WTC11 (cell line): Measurements from ENCODE around the gene PDZK1IP1. TPM values are rescaled to one million over a fixed set of nuclear protein-coding genes. Genes with fewer than 3 reads are reported as not detected.

ENCODE experiments used
- ATAC-seq: fragments of 200-7000 bp; cut with Tn5 transposase; 2 replicates; pipeline ENCODE4 v1.10.0; 2021; ENCODE audit warnings: mild to moderate bottlenecking, moderate library complexity
- CTCF ChIA-PET: fragments of 300-600 bp; sonication (Branson Sonifier 250); formaldehyde crosslinking; loops from one replicate; lab custom pipeline; 2021; ENCODE audit warnings: antibody characterized with exemption; lab: Charles Lee
- POLR2A ChIA-PET: fragments of 350-600 bp; sonication (Branson Sonifier 250); formaldehyde crosslinking; loops from one replicate; lab custom pipeline; 2021; ENCODE audit warnings: antibody characterized with exemption; lab: Charles Lee
- DNase-seq: peaks from one replicate; pipeline ENCODE4 v3.0.0; 2021; ENCODE audit warnings: low spot score
- H3K27ac Mint-ChIP-seq: 2 replicates; pipeline ENCODE4 v1.8.0; 2021; ENCODE audit warnings: mixed read lengths
- H3K27me3 Mint-ChIP-seq: 2 replicates; pipeline ENCODE4 v1.8.0; 2021; ENCODE audit warnings: low read depth, mild to moderate bottlenecking, moderate library complexity, mixed read lengths
- H3K36me3 Mint-ChIP-seq: 2 replicates; pipeline ENCODE4 v1.8.0; 2021; ENCODE audit warnings: mixed read lengths
- H3K4me1 Mint-ChIP-seq: 2 replicates; pipeline ENCODE4 v1.8.0; 2022; ENCODE audit warnings: mixed read lengths
- H3K4me3 Mint-ChIP-seq: 2 replicates; pipeline ENCODE4 v1.8.0; 2021; ENCODE audit warnings: mild to moderate bottlenecking, moderate library complexity, mixed read lengths
- H3K9me3 Mint-ChIP-seq: 2 replicates; pipeline ENCODE4 v1.8.0; 2021; ENCODE audit warnings: mixed read lengths
- CBFB ChIP-seq: sonication (generic); formaldehyde crosslinking; IDR thresholded peaks from 2 replicates; pipeline ENCODE4 v1.8.1; 2022; ENCODE audit warnings: mild to moderate bottlenecking, low read depth, missing genetic modification reagents
- CREB1 ChIP-seq: sonication (generic); formaldehyde crosslinking; IDR thresholded peaks from 2 replicates; pipeline ENCODE4 v1.8.0; 2023; ENCODE audit warnings: mild to moderate bottlenecking, missing genetic modification reagents
- ELF4 ChIP-seq: sonication (generic); formaldehyde crosslinking; IDR thresholded peaks from 2 replicates; pipeline ENCODE4 v1.8.1; 2022; ENCODE audit warnings: low read depth, mild to moderate bottlenecking, moderate library complexity, missing genetic modification reagents
- FOXK1 ChIP-seq: sonication (generic); formaldehyde crosslinking; IDR thresholded peaks from 2 replicates; pipeline ENCODE4 v1.8.0; 2022; ENCODE audit warnings: mild to moderate bottlenecking, moderate library complexity, missing genetic modification reagents
- GRHL2 ChIP-seq: fragments of 250-450 bp; sonication (Bioruptor Pico); IDR thresholded peaks from 2 replicates; pipeline ENCODE4 v1.8.0; 2022; ENCODE audit warnings: mild to moderate bottlenecking, moderate library complexity; ENCODE audit not compliant: insufficient replicate concordance, severe bottlenecking
- JUN ChIP-seq: sonication (generic); formaldehyde crosslinking; IDR thresholded peaks from 2 replicates; pipeline ENCODE4 v1.8.0; 2023; ENCODE audit warnings: mild to moderate bottlenecking, missing genetic modification reagents
- MAX ChIP-seq: sonication (generic); formaldehyde crosslinking; IDR thresholded peaks from 2 replicates; pipeline ENCODE4 v1.8.0; 2022; ENCODE audit warnings: mild to moderate bottlenecking, missing genetic modification reagents
- OVOL2 ChIP-seq: fragments of 250-450 bp; sonication (Bioruptor Pico); IDR thresholded peaks from 2 replicates; pipeline ENCODE4 v1.9.0; 2021; ENCODE audit warnings: mild to moderate bottlenecking, borderline replicate concordance
- SMAD4 ChIP-seq: sonication (generic); formaldehyde crosslinking; IDR thresholded peaks from 2 replicates; pipeline ENCODE4 v1.8.0; 2022; ENCODE audit warnings: mild to moderate bottlenecking, missing genetic modification reagents
- ZNF121 ChIP-seq: sonication (generic); formaldehyde crosslinking; IDR thresholded peaks from 2 replicates; pipeline ENCODE4 v1.8.0; 2023; ENCODE audit warnings: missing genetic modification reagents
- ZNF263 ChIP-seq: sonication (generic); formaldehyde crosslinking; IDR thresholded peaks from 2 replicates; pipeline ENCODE4 v1.8.1; 2022; ENCODE audit warnings: low read depth, mild to moderate bottlenecking, moderate library complexity, missing genetic modification reagents
- ZNF317 ChIP-seq: sonication (generic); formaldehyde crosslinking; IDR thresholded peaks from 2 replicates; pipeline ENCODE4 v1.8.1; 2023; ENCODE audit warnings: low read depth, mild to moderate bottlenecking, moderate library complexity, missing genetic modification reagents, borderline replicate concordance
- total RNA-seq: library from RNA; stranded (reverse); gene quantifications from 3 replicates; pipeline ENCODE4 v1.2.3, GENCODE V29; 2021
- TF ChIP-seq, protein P1 (sequence below): fragments of 250-450 bp; sonication (Bioruptor Pico); IDR thresholded peaks from 2 replicates; pipeline ENCODE4 v1.9.0; 2021; ENCODE audit warnings: mild to moderate bottlenecking, borderline replicate concordance
- TF ChIP-seq, protein P2 (sequence below): sonication (generic); formaldehyde crosslinking; IDR thresholded peaks from 2 replicates; pipeline ENCODE4 v1.8.1; 2023; ENCODE audit warnings: mild to moderate bottlenecking, moderate library complexity, missing genetic modification reagents
- TF ChIP-seq, protein P3 (sequence below): sonication (generic); formaldehyde crosslinking; IDR thresholded peaks from 2 replicates; pipeline ENCODE4 v1.8.1; 2022; ENCODE audit warnings: low read depth, mild to moderate bottlenecking, moderate library complexity, missing genetic modification reagents, borderline replicate concordance

PDZK1IP1 gene
- total RNA-seq, 1 experiment from 2014 or later, result not detected

- Mint-ChIP-seq H3K27me3 (peaks cover 40% of the 10 kb centered on the region), H3K4me3 (no peak overlapping the region), H3K4me1 (peaks cover 37% of the 10 kb centered on the region), H3K9me3 (no peaks in the 10 kb centered on the region), H3K36me3 (no peaks in the 10 kb centered on the region), H3K27ac (no peak overlapping the region)
- no peak for ATAC-seq
- DNase-seq, result no peak
- ChIA-PET POLR2A (interaction anchor here (0.6 to 1.7 kb wide), 2 partner anchors 13 to 159 kb away, joined by 4 to 6 read pairs; no protein-coding TSS in a partner anchor), CTCF (interaction anchor here (1.1 to 7.3 kb wide), 19 partner anchors 8 to 785 kb away, joined by 3 to 152 read pairs (median 11); partner anchors contain the start of genes STIL and TAL1)
- TF ChIP-seq, protein P1, sequence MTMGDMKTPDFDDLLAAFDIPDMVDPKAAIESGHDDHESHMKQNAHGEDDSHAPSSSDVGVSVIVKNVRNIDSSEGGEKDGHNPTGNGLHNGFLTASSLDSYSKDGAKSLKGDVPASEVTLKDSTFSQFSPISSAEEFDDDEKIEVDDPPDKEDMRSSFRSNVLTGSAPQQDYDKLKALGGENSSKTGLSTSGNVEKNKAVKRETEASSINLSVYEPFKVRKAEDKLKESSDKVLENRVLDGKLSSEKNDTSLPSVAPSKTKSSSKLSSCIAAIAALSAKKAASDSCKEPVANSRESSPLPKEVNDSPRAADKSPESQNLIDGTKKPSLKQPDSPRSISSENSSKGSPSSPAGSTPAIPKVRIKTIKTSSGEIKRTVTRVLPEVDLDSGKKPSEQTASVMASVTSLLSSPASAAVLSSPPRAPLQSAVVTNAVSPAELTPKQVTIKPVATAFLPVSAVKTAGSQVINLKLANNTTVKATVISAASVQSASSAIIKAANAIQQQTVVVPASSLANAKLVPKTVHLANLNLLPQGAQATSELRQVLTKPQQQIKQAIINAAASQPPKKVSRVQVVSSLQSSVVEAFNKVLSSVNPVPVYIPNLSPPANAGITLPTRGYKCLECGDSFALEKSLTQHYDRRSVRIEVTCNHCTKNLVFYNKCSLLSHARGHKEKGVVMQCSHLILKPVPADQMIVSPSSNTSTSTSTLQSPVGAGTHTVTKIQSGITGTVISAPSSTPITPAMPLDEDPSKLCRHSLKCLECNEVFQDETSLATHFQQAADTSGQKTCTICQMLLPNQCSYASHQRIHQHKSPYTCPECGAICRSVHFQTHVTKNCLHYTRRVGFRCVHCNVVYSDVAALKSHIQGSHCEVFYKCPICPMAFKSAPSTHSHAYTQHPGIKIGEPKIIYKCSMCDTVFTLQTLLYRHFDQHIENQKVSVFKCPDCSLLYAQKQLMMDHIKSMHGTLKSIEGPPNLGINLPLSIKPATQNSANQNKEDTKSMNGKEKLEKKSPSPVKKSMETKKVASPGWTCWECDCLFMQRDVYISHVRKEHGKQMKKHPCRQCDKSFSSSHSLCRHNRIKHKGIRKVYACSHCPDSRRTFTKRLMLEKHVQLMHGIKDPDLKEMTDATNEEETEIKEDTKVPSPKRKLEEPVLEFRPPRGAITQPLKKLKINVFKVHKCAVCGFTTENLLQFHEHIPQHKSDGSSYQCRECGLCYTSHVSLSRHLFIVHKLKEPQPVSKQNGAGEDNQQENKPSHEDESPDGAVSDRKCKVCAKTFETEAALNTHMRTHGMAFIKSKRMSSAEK (CRISPR knock-in tag), result no peak
- TF ChIP-seq JUN (CRISPR knock-in tag) (no peak), ZNF121 (no peak), ZNF317 (CRISPR knock-in tag) (no peak), SMAD4 (no peak), OVOL2 (CRISPR knock-in tag) (no peak), MAX (CRISPR knock-in tag) (no peak), CBFB (CRISPR knock-in tag) (no peak)
Observed at GRCh38 chr1:47191940-47192457, 2.2 kb upstream of the PDZK1IP1 start.

GRCh38 chr1:47190857-47191256, 1.0 kb upstream of the PDZK1IP1 start:
- ATAC-seq, result no peak
- Mint-ChIP-seq H3K9me3 (no peaks in the 10 kb centered on the region), H3K4me3 (no peak overlapping the region)
- POLR2A ChIA-PET, result interaction anchor here (1.3 kb wide), 1 partner anchor 12 kb away, joined by 3 read pairs; no protein-coding TSS in a partner anchor
- TF ChIP-seq, protein P2, sequence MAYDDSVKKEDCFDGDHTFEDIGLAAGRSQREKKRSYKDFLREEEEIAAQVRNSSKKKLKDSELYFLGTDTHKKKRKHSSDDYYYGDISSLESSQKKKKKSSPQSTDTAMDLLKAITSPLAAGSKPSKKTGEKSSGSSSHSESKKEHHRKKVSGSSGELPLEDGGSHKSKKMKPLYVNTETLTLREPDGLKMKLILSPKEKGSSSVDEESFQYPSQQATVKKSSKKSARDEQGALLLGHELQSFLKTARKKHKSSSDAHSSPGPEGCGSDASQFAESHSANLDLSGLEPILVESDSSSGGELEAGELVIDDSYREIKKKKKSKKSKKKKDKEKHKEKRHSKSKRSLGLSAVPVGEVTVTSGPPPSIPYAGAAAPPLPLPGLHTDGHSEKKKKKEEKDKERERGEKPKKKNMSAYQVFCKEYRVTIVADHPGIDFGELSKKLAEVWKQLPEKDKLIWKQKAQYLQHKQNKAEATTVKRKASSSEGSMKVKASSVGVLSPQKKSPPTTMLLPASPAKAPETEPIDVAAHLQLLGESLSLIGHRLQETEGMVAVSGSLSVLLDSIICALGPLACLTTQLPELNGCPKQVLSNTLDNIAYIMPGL (CRISPR knock-in tag), result no peak
- TF ChIP-seq, all 79 proteins: peak for 0
- DNase-seq, result no peak
- Mint-ChIP-seq H3K27ac (no peak overlapping the region), H3K27me3 (peaks cover 40% of the 10 kb centered on the region), H3K4me1 (peaks cover 37% of the 10 kb centered on the region), H3K36me3 (no peaks in the 10 kb centered on the region)
- CTCF ChIA-PET, result interaction anchor here (0.9 to 7.3 kb wide), 4 partner anchors 11 to 565 kb away, joined by 3 to 152 read pairs (median 10); no protein-coding TSS in a partner anchor

GRCh38 chr1:47190509-47190855, 646 bp upstream of the PDZK1IP1 start:
- ATAC-seq, result no peak
- ChIA-PET POLR2A (interaction anchor here (1.3 kb wide), 1 partner anchor 11 kb away, joined by 3 read pairs; no protein-coding TSS in a partner anchor), CTCF (interaction anchor here (0.9 to 7.3 kb wide), 6 partner anchors 10 to 565 kb away, joined by 3 to 152 read pairs (median 3); no protein-coding TSS in a partner anchor)
- Mint-ChIP-seq H3K4me1 (peaks cover 37% of the 10 kb centered on the region), H3K36me3 (no peaks in the 10 kb centered on the region), H3K27ac (no peak overlapping the region), H3K27me3 (peaks cover 42% of the 10 kb centered on the region), H3K4me3 (no peak overlapping the region), H3K9me3 (no peaks in the 10 kb centered on the region)
- DNase-seq, result no peak
- TF ChIP-seq CREB1 (CRISPR knock-in tag) (no peak), GRHL2 (CRISPR knock-in tag) (no peak), ELF4 (CRISPR knock-in tag) (no peak), ZNF263 (no peak), FOXK1 (no peak)
- TF ChIP-seq, protein P3, sequence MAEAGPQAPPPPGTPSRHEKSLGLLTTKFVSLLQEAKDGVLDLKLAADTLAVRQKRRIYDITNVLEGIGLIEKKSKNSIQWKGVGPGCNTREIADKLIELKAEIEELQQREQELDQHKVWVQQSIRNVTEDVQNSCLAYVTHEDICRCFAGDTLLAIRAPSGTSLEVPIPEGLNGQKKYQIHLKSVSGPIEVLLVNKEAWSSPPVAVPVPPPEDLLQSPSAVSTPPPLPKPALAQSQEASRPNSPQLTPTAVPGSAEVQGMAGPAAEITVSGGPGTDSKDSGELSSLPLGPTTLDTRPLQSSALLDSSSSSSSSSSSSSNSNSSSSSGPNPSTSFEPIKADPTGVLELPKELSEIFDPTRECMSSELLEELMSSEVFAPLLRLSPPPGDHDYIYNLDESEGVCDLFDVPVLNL, result no peak
